Measurements from ENCODE around the gene DHX30. TPM values are rescaled to one million over a fixed set of nuclear protein-coding genes. Genes with fewer than 3 reads are reported as not detected.
"Not testable (repeated sequence)": the region's sequence is repeated elsewhere in the genome, so short reads cannot be mapped to it uniquely, and the experiment has no call there.

The DHX30 gene
- total RNA-seq, 2 donors from 2014 or later = 38.6 to 45.5 TPM

GRCh38 chr3:47792699-47793098 lies 10.2 kb upstream of the DHX30 start:
- no peak for DNase-seq
- intact Hi-C loops (cut with DNase I, micrococcal nuclease) = loop anchor here in 1 of 2 donors (10.0 kb wide), 1 partner anchor 268 kb away; no protein-coding TSS in a partner anchor
- no peak for ATAC-seq

GRCh38 chr3:47794544-47794943 lies 8.4 kb upstream of the DHX30 start:
- DNase-seq = no peak
- intact Hi-C loops (cut with DNase I, micrococcal nuclease) = loop anchor here in 1 of 2 donors (10.0 kb wide), 1 partner anchor 270 kb away; no protein-coding TSS in a partner anchor
- no peak for ATAC-seq

- DNase-seq (no peak), ATAC-seq (no peak)
- intact Hi-C loops (cut with DNase I, micrococcal nuclease) = loop anchor here in 1 of 2 donors (10.0 kb wide), 1 partner anchor 275 kb away; no protein-coding TSS in a partner anchor
Measured at GRCh38 chr3:47799733-47800132, 3.2 kb upstream of the DHX30 start.

GRCh38 chr3:47803480-47804025 lies 615 bp downstream of the DHX30 start:
- intact Hi-C loops (cut with DNase I, micrococcal nuclease) = no loop called here
- ATAC-seq = no peak

GRCh38 chr3:47804577-47804976 lies 1.6 kb downstream of the DHX30 start:
- intact Hi-C loops (cut with DNase I, micrococcal nuclease) = no loop called here

More at GRCh38 chr3:47803480-47804025, 615 bp downstream of the DHX30 start:
- no peak for DNase-seq

GRCh38 chr3:47813551-47814177 lies 10.7 kb downstream of the DHX30 start:
- DNase-seq (no peak), ATAC-seq (no peak)
- intact Hi-C loops (cut with DNase I, micrococcal nuclease) = no loop called here

More at GRCh38 chr3:47804577-47804976, 1.6 kb downstream of the DHX30 start:
- no peak for DNase-seq
- no peak for ATAC-seq

- ATAC-seq (no peak), DNase-seq (no peak)
- intact Hi-C loops (cut with DNase I, micrococcal nuclease) = no loop called here
Measured at GRCh38 chr3:47817609-47818008, 14.7 kb downstream of the DHX30 start.

- ATAC-seq (peak; percentile 99), DNase-seq (peak; percentile 60 to 81)
- intact Hi-C loops (cut with DNase I, micrococcal nuclease) = loop anchor here in 1 of 2 donors (10.0 kb wide), 1 partner anchor 330 kb away; no protein-coding TSS in a partner anchor
Measured at GRCh38 chr3:47824541-47825473, 21.9 kb downstream of the DHX30 start.

- DNase-seq = no peak
- no peak for ATAC-seq
- intact Hi-C loops (cut with DNase I, micrococcal nuclease) = loop anchor here in 1 of 2 donors (10.0 kb wide), 1 partner anchor 329 kb away; no protein-coding TSS in a partner anchor
Measured at GRCh38 chr3:47825590-47825989, 22.7 kb downstream of the DHX30 start.

- not testable (repeated sequence) for DNase-seq, ATAC-seq
- intact Hi-C loops (cut with DNase I, micrococcal nuclease) = loop anchor here in 1 of 2 donors (10.0 kb wide), 1 partner anchor 325 kb away; no protein-coding TSS in a partner anchor
Measured at GRCh38 chr3:47829482-47829881, 26.5 kb downstream of the DHX30 start.

GRCh38 chr3:47836986-47837385 lies 34.0 kb downstream of the DHX30 start:
- intact Hi-C loops (cut with DNase I, micrococcal nuclease) = loop anchor here in 1 of 2 donors (10.0 kb wide), 2 partner anchors 158 to 318 kb away; no protein-coding TSS in a partner anchor
- no peak for ATAC-seq
- DNase-seq = no peak

GRCh38 chr3:47838503-47838902 lies 35.6 kb downstream of the DHX30 start:
- DNase-seq = no peak
- no peak for ATAC-seq
- intact Hi-C loops (cut with DNase I, micrococcal nuclease) = loop anchor here in 1 of 2 donors (10.0 kb wide), 2 partner anchors 156 to 316 kb away; no protein-coding TSS in a partner anchor

GRCh38 chr3:47841786-47842349 lies 38.9 kb downstream of the DHX30 start:
- intact Hi-C loops (cut with DNase I, micrococcal nuclease) = no loop called here
- ATAC-seq (no peak), DNase-seq (no peak)

- DNase-seq (no peak), ATAC-seq (no peak)
- intact Hi-C loops (cut with DNase I, micrococcal nuclease) = no loop called here
Measured at GRCh38 chr3:47846186-47846879, 43.4 kb downstream of the DHX30 start.

- ATAC-seq (no peak), DNase-seq (no peak)
- intact Hi-C loops (cut with DNase I, micrococcal nuclease) = no loop called here
Measured at GRCh38 chr3:47846880-47847248, 43.9 kb downstream of the DHX30 start.

GRCh38 chr3:47847260-47847659 lies 44.3 kb downstream of the DHX30 start:
- intact Hi-C loops (cut with DNase I, micrococcal nuclease) = no loop called here

GRCh38 chr3:47847801-47848518 lies 45.0 kb downstream of the DHX30 start:
- no peak for DNase-seq
- ATAC-seq = no peak
- intact Hi-C loops (cut with DNase I, micrococcal nuclease) = no loop called here

More at GRCh38 chr3:47847260-47847659, 44.3 kb downstream of the DHX30 start:
- no peak for ATAC-seq
- no peak for DNase-seq
